Astrocyte (in vitro differentiated cells and primary cell): ENCODE measurements around the gene ALPK3.

Source experiments
- CTCF ChIP-seq: IDR thresholded peaks from 2 replicates; pipeline ENCODE4 v1.5.1; 2011; ENCODE audit warnings: low read depth, mild to moderate bottlenecking, inconsistent platforms, low read length, moderate library complexity; ENCODE audit not compliant: insufficient read depth
- EZH2 ChIP-seq: IDR thresholded peaks from 2 replicates; pipeline ENCODE4 v1.6.1; 2012; ENCODE audit warnings: mild to moderate bottlenecking, low read length, inconsistent platforms; ENCODE audit not compliant: insufficient read depth

DNA sequence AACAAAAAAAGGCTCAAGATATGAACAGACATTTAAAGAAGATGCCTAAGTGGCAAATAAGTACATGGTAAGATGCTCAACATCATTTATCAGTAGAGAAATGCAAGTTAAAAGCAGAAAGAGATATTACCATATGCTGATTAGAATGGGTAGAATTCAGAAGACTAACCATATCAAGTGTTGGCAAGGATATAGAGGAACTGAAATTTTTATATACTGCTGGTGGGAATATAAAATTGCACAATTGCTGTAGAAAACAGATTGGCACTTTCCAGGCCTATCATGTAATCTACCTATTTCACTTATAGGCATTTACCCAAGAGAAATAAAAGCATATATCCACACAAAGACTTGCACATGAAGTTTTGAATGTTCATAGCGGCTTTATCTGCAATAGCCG, 84.4 kb downstream of the ALPK3 start:
- TF ChIP-seq CTCF (no peak), EZH2 (no peak)
